Measurements from ENCODE around the gene MT1X.

DNA sequence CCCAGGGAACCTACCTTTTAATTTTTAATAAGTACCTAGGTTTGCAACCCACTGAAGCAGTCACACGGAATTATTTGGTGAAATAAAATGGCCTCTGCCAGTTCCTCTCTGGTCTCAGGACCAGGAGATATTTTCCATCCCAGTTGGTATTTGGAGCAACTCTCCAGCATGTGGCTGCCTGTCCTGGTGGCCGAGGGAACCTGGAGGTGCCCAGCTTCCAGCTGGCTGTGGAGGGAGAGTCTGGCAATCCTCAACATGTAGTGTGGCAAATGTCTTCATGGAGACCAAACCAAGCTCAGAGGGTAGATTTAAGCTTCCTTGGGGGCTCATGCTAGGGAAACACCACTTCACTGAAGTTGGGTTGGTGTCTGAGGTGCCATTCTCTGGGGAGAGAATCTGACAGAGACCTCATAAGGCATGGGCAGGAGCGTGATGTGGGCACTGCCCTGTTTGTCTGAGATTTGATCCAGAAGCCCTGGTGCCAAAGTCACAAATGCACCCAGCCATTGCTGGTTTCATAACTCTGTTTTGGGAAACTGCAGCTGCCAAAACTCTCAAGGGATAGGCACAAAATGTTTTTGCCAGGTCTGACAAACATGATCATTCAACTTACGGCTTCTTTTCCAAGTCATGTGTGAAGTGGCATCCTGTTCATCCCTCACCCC, 2.8 kb downstream of the MT1X start:
- TF ChIP-seq, protein P1, sequence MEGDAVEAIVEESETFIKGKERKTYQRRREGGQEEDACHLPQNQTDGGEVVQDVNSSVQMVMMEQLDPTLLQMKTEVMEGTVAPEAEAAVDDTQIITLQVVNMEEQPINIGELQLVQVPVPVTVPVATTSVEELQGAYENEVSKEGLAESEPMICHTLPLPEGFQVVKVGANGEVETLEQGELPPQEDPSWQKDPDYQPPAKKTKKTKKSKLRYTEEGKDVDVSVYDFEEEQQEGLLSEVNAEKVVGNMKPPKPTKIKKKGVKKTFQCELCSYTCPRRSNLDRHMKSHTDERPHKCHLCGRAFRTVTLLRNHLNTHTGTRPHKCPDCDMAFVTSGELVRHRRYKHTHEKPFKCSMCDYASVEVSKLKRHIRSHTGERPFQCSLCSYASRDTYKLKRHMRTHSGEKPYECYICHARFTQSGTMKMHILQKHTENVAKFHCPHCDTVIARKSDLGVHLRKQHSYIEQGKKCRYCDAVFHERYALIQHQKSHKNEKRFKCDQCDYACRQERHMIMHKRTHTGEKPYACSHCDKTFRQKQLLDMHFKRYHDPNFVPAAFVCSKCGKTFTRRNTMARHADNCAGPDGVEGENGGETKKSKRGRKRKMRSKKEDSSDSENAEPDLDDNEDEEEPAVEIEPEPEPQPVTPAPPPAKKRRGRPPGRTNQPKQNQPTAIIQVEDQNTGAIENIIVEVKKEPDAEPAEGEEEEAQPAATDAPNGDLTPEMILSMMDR (conservative IDR thresholded peaks at IDR 0.05; ENCODE audit: low read depth, low read length) = no peak
- TF ChIP-seq EZH2 (IDR thresholded peaks at IDR 0.05; ENCODE audit: borderline replicate concordance, low read depth, low read length, poor library complexity, severe bottlenecking) = no peak
